Measurements from ENCODE around the gene DDX50. TPM values are rescaled to one million over a fixed set of nuclear protein-coding genes. Genes with fewer than 3 reads are reported as not detected.

The DDX50 gene
- total RNA-seq, 1 experiment from 2014 or later: 37.1 TPM

DNA sequence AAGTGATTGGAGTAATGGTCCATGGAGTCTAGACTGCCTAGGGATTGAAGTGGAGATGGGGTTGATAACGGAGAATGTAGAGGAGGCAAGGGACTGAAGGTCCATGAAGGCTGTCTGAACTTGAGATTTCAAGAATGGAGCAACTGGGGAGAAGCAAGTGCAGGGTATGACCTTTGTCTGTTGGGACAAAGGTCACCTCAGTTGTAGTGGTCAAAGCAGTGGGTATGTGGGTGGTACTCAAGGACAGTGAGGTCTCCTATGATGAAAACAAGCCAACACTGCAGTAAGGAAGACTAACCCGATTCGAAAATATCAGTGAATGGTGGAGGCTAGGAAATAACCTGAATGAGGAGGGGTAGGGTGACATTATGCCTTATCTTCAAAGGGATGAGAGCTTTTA is 49.5 kb downstream of the DDX50 start:
- TF ChIP-seq, protein P1, sequence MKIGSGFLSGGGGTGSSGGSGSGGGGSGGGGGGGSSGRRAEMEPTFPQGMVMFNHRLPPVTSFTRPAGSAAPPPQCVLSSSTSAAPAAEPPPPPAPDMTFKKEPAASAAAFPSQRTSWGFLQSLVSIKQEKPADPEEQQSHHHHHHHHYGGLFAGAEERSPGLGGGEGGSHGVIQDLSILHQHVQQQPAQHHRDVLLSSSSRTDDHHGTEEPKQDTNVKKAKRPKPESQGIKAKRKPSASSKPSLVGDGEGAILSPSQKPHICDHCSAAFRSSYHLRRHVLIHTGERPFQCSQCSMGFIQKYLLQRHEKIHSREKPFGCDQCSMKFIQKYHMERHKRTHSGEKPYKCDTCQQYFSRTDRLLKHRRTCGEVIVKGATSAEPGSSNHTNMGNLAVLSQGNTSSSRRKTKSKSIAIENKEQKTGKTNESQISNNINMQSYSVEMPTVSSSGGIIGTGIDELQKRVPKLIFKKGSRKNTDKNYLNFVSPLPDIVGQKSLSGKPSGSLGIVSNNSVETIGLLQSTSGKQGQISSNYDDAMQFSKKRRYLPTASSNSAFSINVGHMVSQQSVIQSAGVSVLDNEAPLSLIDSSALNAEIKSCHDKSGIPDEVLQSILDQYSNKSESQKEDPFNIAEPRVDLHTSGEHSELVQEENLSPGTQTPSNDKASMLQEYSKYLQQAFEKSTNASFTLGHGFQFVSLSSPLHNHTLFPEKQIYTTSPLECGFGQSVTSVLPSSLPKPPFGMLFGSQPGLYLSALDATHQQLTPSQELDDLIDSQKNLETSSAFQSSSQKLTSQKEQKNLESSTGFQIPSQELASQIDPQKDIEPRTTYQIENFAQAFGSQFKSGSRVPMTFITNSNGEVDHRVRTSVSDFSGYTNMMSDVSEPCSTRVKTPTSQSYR (CRISPR knock-in tag; IDR thresholded peaks at IDR 0.05): no peak
- no peak for TF ChIP-seq IRF2 (CRISPR knock-in tag; IDR thresholded peaks at IDR 0.05; ENCODE audit: borderline replicate concordance, low read depth)
- TF ChIP-seq, protein P2, sequence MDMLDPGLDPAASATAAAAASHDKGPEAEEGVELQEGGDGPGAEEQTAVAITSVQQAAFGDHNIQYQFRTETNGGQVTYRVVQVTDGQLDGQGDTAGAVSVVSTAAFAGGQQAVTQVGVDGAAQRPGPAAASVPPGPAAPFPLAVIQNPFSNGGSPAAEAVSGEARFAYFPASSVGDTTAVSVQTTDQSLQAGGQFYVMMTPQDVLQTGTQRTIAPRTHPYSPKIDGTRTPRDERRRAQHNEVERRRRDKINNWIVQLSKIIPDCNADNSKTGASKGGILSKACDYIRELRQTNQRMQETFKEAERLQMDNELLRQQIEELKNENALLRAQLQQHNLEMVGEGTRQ (CRISPR knock-in tag; IDR thresholded peaks at IDR 0.05): no peak
- no peak for TF ChIP-seq ESRRA (CRISPR knock-in tag; IDR thresholded peaks at IDR 0.05; ENCODE audit: borderline replicate concordance)
- TF ChIP-seq SOX15 (CRISPR knock-in tag; IDR thresholded peaks at IDR 0.05): no peak
- TF ChIP-seq SMAD3 (CRISPR knock-in tag; IDR thresholded peaks at IDR 0.05; ENCODE audit: borderline replicate concordance): no peak
- no peak for TF ChIP-seq RELA (CRISPR knock-in tag; IDR thresholded peaks at IDR 0.05; ENCODE audit: borderline replicate concordance)
- TF ChIP-seq, protein P3, sequence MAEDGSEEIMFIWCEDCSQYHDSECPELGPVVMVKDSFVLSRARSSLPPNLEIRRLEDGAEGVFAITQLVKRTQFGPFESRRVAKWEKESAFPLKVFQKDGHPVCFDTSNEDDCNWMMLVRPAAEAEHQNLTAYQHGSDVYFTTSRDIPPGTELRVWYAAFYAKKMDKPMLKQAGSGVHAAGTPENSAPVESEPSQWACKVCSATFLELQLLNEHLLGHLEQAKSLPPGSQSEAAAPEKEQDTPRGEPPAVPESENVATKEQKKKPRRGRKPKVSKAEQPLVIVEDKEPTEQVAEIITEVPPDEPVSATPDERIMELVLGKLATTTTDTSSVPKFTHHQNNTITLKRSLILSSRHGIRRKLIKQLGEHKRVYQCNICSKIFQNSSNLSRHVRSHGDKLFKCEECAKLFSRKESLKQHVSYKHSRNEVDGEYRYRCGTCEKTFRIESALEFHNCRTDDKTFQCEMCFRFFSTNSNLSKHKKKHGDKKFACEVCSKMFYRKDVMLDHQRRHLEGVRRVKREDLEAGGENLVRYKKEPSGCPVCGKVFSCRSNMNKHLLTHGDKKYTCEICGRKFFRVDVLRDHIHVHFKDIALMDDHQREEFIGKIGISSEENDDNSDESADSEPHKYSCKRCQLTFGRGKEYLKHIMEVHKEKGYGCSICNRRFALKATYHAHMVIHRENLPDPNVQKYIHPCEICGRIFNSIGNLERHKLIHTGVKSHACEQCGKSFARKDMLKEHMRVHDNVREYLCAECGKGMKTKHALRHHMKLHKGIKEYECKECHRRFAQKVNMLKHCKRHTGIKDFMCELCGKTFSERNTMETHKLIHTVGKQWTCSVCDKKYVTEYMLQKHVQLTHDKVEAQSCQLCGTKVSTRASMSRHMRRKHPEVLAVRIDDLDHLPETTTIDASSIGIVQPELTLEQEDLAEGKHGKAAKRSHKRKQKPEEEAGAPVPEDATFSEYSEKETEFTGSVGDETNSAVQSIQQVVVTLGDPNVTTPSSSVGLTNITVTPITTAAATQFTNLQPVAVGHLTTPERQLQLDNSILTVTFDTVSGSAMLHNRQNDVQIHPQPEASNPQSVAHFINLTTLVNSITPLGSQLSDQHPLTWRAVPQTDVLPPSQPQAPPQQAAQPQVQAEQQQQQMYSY (CRISPR knock-in tag; IDR thresholded peaks at IDR 0.05): no peak
- TF ChIP-seq, protein P4, sequence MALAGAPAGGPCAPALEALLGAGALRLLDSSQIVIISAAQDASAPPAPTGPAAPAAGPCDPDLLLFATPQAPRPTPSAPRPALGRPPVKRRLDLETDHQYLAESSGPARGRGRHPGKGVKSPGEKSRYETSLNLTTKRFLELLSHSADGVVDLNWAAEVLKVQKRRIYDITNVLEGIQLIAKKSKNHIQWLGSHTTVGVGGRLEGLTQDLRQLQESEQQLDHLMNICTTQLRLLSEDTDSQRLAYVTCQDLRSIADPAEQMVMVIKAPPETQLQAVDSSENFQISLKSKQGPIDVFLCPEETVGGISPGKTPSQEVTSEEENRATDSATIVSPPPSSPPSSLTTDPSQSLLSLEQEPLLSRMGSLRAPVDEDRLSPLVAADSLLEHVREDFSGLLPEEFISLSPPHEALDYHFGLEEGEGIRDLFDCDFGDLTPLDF (CRISPR knock-in tag; IDR thresholded peaks at IDR 0.05): no peak
- TF ChIP-seq ZNF232 (CRISPR knock-in tag; IDR thresholded peaks at IDR 0.05): no peak
- TF ChIP-seq NFE2L1 (CRISPR knock-in tag; IDR thresholded peaks at IDR 0.05): no peak
- TF ChIP-seq, protein P5, sequence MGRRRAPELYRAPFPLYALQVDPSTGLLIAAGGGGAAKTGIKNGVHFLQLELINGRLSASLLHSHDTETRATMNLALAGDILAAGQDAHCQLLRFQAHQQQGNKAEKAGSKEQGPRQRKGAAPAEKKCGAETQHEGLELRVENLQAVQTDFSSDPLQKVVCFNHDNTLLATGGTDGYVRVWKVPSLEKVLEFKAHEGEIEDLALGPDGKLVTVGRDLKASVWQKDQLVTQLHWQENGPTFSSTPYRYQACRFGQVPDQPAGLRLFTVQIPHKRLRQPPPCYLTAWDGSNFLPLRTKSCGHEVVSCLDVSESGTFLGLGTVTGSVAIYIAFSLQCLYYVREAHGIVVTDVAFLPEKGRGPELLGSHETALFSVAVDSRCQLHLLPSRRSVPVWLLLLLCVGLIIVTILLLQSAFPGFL (CRISPR knock-in tag; IDR thresholded peaks at IDR 0.05; ENCODE audit: borderline replicate concordance): no peak
- TF ChIP-seq ZNF317 (CRISPR knock-in tag; IDR thresholded peaks at IDR 0.05; ENCODE audit: borderline replicate concordance, low read depth): no peak
- TF ChIP-seq GRHL2 (CRISPR knock-in tag; IDR thresholded peaks at IDR 0.05; ENCODE audit: insufficient replicate concordance, severe bottlenecking): no peak
- TF ChIP-seq MYBL2 (CRISPR knock-in tag; IDR thresholded peaks at IDR 0.05): no peak
- TF ChIP-seq, protein P6, sequence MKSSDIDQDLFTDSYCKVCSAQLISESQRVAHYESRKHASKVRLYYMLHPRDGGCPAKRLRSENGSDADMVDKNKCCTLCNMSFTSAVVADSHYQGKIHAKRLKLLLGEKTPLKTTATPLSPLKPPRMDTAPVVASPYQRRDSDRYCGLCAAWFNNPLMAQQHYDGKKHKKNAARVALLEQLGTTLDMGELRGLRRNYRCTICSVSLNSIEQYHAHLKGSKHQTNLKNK (CRISPR knock-in tag; IDR thresholded peaks at IDR 0.05): no peak
- TF ChIP-seq FOXK1 (CRISPR knock-in tag; IDR thresholded peaks at IDR 0.05): no peak
- TF ChIP-seq, protein P7, sequence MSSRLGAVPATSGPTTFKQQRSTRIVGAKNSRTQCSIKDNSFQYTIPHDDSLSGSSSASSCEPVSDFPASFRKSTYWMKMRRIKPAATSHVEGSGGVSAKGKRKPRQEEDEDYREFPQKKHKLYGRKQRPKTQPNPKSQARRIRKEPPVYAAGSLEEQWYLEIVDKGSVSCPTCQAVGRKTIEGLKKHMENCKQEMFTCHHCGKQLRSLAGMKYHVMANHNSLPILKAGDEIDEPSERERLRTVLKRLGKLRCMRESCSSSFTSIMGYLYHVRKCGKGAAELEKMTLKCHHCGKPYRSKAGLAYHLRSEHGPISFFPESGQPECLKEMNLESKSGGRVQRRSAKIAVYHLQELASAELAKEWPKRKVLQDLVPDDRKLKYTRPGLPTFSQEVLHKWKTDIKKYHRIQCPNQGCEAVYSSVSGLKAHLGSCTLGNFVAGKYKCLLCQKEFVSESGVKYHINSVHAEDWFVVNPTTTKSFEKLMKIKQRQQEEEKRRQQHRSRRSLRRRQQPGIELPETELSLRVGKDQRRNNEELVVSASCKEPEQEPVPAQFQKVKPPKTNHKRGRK (CRISPR knock-in tag; IDR thresholded peaks at IDR 0.05; ENCODE audit: borderline replicate concordance): no peak
- TF ChIP-seq HMGA2 (CRISPR knock-in tag; IDR thresholded peaks at IDR 0.05): no peak
- H3K36me3 Mint-ChIP-seq: peaks cover 18% of the 10 kb centered on the region
- CTCF ChIA-PET: no interaction called here
- H3K4me1 Mint-ChIP-seq: no peaks in the 10 kb centered on the region
- H3K4me3 Mint-ChIP-seq: no peak overlapping the region
- DNase-seq (ENCODE audit: low spot score) (no peak), ATAC-seq (no peak)
- no peak overlapping the region for H3K27ac Mint-ChIP-seq
- peaks cover 3% of the 10 kb centered on the region; the same call in 1 of the 2 replicates for H3K9me3 Mint-ChIP-seq
- no peaks in the 10 kb centered on the region for H3K27me3 Mint-ChIP-seq (ENCODE audit: low read depth)
- POLR2A ChIA-PET: no interaction called here

Data from WTC11 (cell line).